NCI-H187 (cell line): Measurements from ENCODE around the gene GYS2.

Experiments used
- DNase-seq, 2 experiments: peaks; one replicate each; lab custom pipeline; 2025; lab: John Stamatoyannopoulos, UW

The GYS2 gene

GRCh38 chr12:21552635-21553328 lies 51.9 kb downstream of the GYS2 start:
- no peak for DNase-seq

DNA sequence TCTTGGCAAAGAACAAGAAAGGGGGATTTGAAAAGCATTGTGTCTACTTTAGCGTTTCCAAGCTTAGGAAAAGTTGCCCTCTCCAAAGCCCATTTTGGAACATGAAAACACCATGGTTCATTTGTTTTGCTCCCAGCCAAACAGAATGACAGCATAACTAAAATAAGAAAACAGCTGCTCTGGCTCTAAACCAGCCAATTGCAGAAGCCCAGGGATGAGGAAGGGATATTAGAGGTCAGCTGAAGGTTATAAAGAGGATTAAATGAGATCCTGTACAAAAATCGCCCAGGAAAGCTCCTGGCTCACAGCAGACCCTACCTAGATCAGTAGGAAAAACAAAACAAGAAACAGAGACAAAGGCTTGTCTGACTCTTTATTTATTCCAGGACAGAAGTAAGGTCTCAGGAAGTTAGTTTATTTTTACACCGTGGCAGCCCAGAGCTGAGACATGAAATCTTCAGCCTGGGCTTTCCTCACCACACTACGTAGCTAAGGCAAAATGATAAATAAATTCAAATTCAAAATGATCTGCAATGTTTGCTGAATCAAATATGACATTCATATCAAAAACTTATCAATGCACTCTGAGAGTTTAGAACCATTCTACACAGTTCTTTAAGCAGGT lies 52.7 kb downstream of the GYS2 start:
- DNase-seq, result no peak

GRCh38 chr12:21547437-21547836 lies 57.2 kb downstream of the GYS2 start:
- no peak for DNase-seq

DNA sequence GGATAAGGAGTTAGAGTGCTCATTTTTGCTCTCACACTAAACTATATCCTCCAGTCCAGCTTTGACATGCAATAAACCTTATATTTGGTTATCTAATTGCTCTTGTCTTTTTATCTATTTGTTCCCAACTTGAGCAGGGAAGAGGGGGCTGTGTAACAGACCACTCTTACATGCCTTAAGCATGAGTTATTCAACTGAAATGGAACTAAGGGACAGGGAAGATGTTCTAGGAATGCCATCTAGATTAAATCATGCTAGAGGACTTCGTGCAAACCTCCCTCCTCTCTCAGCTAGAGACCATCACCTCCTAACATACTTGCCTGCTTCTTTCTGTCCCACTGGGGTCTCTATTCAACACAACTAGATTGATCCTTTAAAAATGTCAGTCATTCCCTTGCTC lies 57.9 kb downstream of the GYS2 start:
- DNase-seq, result no peak

- no peak for DNase-seq
Observed at GRCh38 chr12:21545557-21545956, 59.1 kb downstream of the GYS2 start.

DNA sequence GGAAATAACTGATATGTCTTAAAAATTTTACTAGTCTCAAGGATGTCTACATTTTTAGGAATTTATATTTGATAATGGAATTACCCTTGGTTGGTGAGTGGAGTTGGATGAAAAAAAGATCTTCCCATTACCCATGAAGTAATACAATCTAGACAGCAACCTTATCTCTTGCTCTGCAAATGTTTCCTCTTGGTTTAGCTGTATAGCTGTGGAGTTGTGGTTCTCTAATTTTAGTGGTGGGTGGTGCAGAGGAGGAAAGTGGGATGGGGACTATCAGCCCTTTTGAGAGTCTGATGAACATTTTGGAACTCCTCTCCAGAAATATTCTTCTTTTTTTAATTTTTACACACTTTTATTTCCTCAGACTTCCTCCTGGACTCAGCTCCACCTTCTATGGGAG lies 61.5 kb downstream of the GYS2 start:
- no peak for DNase-seq

DNA sequence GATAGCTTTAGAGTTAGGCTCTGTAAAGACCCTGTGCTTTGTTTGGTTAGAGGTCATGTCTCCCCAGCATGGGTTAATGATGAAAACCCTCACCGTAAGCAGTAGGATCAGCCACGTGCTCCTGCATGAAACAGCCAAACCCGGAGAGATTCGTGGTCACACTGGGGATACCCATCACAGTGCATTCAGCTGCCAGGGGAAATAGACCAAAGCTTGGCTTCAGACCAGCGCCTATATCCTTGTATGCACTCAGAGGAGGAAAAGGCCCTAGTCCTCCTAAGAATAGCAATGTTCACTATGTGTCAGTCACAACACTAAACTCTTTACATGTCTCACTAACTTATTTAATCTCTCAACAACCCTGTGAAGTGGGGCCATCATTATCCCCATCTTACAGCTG lies 62.2 kb downstream of the GYS2 start:
- DNase-seq, result no peak

DNA sequence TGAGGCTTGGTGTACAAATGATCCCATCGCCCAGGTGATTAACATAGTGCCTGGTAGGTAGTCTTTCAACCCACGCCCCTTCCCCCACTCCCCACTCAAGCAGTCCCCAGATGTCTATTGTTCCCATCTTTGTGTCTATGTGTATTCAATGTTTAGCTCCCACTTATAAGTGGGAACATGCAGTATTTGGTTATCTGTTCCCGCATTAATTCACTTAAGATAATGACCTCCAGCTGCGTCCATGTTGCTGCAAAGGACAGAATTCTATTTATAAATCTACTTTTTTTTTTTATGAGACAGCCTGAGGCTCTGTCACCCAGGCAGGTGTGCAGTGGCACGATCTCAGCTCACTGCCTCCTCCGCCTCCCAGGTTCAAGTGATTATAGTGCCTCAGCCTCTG lies 62.9 kb downstream of the GYS2 start:
- DNase-seq, result no peak

DNA sequence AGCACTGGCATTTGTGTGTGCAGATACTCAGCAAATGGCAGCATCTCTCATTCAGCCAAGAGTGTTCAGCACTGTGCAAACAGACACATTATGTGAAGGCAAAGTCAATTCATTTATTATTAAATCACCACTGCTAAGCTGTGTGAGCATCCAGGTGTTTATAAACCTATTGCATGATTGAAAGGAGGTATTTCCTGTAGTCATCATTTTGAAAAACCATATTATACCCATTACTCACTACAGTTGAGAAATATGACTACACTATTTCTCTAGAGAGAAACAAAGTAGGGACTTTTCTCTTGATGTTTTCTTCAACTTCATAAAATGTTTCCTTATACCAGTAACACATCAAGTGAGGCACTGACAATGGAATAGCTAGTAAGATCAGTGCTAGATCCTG lies 64.8 kb downstream of the GYS2 start:
- no peak for DNase-seq

- DNase-seq, result no peak
Observed at GRCh38 chr12:21538061-21538653, 66.5 kb downstream of the GYS2 start.

DNA sequence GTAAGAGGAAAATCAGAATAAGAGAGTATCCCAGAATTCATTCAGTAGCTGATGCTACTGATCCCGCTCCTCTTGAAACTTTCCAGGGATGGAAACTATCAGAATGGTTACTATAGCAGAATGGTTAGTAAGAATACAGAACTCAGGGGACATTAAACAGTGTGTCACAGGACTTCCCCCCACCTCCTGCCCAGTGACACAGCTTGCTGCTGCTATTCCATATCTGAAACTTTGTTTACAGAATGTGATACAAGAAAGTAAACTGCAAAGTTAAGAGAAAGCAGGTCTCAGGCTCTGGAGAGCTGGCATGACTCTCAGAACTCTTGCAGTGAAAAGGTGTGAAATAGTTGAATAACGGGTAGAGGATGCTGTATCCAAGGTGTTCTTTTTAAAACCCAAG lies 75.2 kb downstream of the GYS2 start:
- DNase-seq, result no peak

DNA sequence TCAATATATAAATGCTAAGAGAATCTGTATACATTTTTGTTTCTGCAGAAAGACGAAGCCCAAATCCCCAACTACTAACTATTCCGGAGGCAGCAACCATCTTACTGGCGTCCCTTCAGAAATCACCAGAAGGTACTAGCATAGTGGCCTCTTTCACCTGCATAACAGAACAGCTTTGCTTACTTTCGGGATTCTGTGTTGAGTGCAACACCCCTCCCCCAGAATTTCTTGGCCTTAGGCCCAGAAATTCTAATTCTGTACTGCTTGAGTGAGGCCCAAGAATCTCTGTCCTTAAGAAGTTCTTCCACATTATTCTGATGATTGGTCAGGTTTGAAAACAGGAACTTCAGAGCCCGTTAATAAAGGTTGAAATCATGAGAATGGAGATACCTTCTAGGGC lies 75.7 kb downstream of the GYS2 start:
- DNase-seq, result no peak

GRCh38 chr12:21527451-21528180 lies 77.0 kb downstream of the GYS2 start:
- peak in 1 of 2 experiments; percentile 10 for DNase-seq

- no peak for DNase-seq
Observed at GRCh38 chr12:21526721-21527345, 77.8 kb downstream of the GYS2 start.

DNA sequence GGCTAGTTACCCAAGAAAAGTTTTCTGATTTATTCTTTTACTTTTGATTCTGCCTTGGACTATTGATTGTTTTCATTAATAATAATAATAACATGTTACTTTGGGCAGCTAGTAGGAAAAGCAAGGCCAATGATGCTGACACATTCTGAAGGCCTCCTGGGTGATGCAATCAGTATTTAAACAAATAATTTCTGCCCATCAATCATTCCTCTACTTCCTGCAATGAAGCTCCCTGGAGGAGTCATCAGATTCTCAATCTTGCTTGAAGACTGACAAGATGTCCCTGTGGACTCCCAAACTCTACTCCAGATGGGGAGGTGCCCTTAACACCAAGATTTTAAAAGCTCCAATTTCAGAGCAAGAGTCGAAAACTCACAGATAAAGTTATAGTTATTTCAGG lies 78.6 kb downstream of the GYS2 start, which contains the start of gene SPX:
TSS of gene SPX (plus strand) at position 244 of the 400 bp plus-strand sequence. CDS start 177 bp downstream, outside the sequence.
- DNase-seq, result no peak

GRCh38 chr12:21523148-21523547 lies 81.5 kb downstream of the GYS2 start:
- no peak for DNase-seq

GRCh38 chr12:21521541-21521940 lies 83.1 kb downstream of the GYS2 start:
- no peak for DNase-seq

DNA sequence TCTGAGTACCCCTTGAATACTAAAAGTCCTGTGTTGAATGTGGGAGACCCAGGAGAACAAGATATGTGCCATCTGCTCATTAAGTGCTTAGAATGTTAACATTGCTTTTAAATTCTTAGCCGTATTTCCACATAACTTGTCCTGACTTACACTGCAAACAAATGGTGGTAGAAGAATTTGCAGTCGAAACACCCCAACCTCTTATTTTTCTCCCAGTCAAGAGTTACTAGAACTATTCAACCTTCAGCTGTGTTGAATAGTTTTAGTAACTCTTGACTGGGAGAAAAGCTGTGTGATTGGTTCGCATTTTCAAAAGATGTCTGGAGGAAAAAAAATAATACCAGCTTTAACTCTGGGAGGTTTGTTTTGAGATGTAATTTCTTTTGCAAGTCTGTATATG lies 86.2 kb downstream of the GYS2 start:
- DNase-seq, result no peak

DNA sequence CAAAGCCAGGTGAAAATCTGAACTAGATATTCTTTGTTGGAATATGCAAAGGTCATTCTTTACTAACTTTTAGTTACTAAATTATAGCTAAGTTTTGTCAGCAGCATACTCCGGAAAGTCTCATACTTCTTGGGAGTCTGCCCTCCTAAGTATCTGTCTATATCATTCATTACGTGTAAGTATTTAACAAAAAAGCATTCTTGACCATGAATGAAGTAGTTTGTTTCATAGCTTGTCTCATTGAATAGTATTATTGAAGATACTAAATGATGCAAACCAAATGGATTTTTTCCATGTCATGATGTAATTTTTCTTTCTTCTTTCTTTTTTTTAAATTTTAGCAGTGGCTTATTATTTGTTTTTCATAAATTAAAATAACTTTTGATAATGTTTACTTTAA lies 88.4 kb downstream of the GYS2 start:
- DNase-seq, result no peak

- DNase-seq, result no peak
Observed at GRCh38 chr12:21509768-21510167, 94.9 kb downstream of the GYS2 start.

GRCh38 chr12:21507849-21508248 lies 96.8 kb downstream of the GYS2 start:
- no peak for DNase-seq

- DNase-seq, result no peak
Observed at GRCh38 chr12:21505888-21506287, 98.8 kb downstream of the GYS2 start.
